Astrocyte (in vitro differentiated cells and primary cell): ENCODE data around the gene RECK.

ENCODE experiments used
- CTCF ChIP-seq: IDR thresholded peaks from 2 replicates; pipeline ENCODE4 v1.5.1; 2011; ENCODE audit warnings: low read depth, mild to moderate bottlenecking, inconsistent platforms, low read length, moderate library complexity; ENCODE audit not compliant: insufficient read depth
- EZH2 ChIP-seq: IDR thresholded peaks from 2 replicates; pipeline ENCODE4 v1.6.1; 2012; ENCODE audit warnings: mild to moderate bottlenecking, low read length, inconsistent platforms; ENCODE audit not compliant: insufficient read depth

GRCh38 chr9:36152741-36153438 is 116.2 kb downstream of the RECK start:
- TF ChIP-seq CTCF (no peak), EZH2 (no peak)
